ENCODE results near the gene GALNS. TPM values are rescaled to one million over a fixed set of nuclear protein-coding genes. Genes with fewer than 3 reads are reported as not detected.

Gene GALNS
- total RNA-seq, 1 experiment from 2014 or later = 21.5 TPM

DNA sequence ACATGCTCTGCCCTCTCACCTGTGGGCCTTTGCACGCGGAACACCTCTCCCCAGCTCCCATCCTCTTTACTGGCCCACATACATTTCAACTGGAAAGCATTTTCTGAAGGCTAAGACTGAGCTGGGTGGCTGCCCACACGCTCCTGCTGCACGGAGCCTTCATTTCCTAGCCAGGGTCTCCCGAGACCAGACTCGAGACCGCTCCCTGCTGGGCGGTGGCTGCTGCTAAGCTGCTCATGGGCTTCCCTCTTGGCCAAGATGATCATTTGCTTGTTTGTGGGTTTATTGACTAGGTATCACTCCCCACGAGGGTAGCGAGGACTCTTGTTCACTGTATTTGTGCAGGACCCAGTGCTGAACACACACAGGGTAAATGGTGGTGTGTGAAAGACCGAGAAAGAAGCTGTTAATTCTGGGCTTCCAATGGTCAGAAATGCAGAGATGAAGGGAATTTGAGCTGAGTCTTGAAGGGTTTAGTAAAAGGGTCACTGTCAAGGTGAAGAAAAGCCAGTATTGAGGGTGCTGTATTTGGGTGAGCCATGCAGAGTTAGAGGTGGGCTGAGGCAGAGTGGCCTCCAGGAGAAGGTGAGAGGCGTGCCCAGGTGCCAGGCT lies 1.1 kb upstream of the GALNS start:
- DNase-seq (ENCODE audit: low read depth) = peak; percentile 68

DNA sequence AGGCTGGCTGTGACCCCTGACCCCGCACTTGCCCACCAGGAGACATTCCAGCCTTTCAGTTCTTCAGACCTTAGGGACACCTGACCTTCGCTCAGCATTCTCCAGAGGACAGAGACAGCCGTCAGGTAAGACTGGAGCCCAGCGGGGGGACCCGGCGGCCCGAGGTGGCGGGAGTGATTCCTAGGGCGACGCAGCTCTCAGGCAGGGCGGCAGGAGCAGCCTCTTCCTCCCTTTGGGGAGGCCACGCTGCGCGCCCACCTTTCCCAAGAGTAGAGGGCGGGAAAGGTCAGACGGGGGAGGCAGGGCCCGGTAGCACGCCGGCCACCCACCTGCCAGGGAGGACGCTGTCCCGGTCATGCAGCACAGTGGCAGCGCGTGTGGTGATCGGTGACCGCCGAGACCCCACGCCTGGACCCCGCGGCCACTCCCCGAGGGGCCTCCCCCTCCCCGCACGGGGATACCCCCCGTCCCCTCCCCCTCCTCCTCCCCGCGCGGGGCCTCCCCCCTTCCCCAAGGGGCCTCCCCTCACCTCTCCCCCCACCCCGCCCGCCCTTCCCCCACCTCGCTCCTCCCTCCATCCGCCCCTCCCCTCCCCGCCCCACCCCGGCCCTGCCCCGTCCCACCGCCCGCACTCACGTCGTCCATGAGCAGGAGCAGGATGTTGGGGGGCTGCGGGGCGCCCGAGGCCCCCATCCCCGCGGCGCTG lies 472 bp downstream of the GALNS start:
- DNase-seq (ENCODE audit: low read depth) = no peak

GRCh38 chr16:88855736-88856121 lies 1.0 kb downstream of the GALNS start:
- no peak for DNase-seq (ENCODE audit: low read depth)

- no peak for DNase-seq (ENCODE audit: low read depth)
These were observed 1.6 kb downstream of the GALNS start for GRCh38 chr16:88855176-88855575.

GRCh38 chr16:88854306-88855111 lies 2.2 kb downstream of the GALNS start:
- no peak for DNase-seq (ENCODE audit: low read depth)

GRCh38 chr16:88853325-88853941 lies 3.3 kb downstream of the GALNS start:
- no peak for DNase-seq (ENCODE audit: low read depth)

- no peak for DNase-seq (ENCODE audit: low read depth)
These were observed 5.1 kb downstream of the GALNS start for GRCh38 chr16:88851616-88852015.

DNA sequence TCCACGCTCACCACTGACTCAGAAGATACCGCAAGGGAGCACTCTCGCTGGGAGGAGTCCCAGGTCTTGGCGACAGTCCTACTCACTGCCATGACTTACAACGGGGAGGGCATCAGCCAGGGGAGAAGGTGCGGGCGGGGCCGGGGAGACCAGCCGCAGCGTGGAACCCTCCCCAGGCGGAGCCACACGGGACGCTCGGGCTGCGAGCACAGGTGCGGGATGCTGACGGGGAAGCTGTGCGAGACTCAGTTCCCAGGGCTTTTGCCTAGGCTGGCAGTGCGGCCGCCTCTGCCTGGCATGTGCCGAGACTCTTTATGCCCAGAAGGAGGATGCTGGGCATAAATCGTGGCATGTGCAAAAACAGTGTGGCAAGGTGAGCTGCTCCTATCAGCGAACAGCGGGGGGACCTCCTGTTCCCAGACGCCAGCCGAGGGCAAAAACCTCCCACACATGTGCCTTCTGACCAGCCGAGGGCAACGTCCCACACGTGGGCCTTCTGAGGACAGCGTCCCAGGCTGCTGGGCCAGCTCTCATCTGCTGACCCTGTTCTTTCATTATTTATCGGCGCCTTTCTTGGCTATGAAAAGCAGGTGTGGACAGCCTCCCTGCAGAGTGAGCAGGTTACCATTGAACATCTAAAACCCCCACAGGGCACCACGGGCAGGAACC lies 6.1 kb downstream of the GALNS start:
- DNase-seq (ENCODE audit: low read depth) = no peak

GRCh38 chr16:88848557-88848956 lies 8.2 kb downstream of the GALNS start:
- no peak for DNase-seq (ENCODE audit: low read depth)

DNA sequence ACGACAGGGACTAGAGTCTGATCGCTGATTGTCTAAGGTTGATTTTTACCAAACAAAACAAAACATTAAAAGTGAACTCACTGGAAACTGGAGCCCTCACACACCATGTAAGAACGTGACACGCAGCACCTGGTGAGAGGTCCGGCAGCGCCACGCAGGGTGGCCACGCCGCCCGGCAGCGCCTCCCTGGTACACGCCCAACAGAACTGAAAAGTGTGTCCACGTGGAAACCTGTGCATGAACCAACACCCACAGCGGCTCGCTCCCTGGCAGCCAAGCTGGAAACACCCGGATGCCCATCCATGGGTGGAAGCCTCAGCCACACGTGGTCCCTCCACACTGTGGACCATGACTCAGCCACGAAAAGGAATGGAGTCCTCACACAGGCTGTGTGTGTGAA lies 9.1 kb downstream of the GALNS start:
- no peak for DNase-seq (ENCODE audit: low read depth)

GRCh38 chr16:88846088-88846487 lies 10.7 kb downstream of the GALNS start:
- no peak for DNase-seq (ENCODE audit: low read depth)

DNA sequence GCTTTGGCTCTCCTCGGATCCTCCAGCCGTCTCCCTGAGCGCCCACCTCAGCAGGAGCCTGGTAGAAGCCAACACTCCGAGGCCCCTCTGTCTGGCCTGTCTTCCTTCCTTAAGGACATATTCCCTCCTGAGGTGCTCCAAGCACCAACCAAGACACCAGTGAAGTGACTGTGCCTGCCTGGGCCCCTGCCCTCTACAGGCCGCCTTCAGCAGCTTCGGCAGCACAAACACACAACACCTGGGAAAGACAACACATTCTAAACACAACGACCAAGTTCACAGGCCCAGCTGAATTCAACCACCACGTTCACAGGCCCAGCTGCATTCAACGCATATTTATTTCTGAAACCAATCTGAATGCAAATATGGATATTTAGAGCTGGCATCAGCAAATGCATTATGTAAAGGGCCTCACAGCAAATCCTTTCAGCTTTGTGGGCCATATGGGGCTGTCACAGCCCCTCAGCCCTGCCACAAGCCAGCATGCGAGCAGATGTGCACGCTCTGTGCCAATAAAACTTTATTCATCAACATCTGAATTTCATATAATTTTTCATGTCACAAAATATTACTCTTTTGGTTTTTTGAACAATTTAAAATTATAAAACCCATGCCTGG lies 12.2 kb downstream of the GALNS start:
- DNase-seq (ENCODE audit: low read depth) = no peak

DNA sequence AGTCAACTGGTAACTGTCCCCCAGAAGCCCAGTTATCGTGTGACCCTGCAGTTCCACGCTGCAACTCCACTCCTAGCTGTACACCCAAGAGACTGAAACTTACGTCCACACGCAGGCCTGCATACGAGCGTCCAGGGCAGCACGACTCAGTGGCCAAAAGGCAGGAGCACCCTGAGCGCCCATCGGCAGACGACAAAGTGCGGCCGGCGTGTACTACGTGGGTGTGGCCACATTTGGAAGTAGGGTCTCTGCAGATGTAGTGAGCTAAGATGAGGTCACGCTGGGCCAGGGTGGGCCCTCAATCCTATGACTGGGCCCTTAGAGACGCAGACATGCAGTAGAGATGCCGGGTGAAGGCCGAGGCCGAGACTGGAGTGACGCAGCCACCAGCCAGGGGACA lies 13.5 kb downstream of the GALNS start:
- no peak for DNase-seq (ENCODE audit: low read depth)

DNA sequence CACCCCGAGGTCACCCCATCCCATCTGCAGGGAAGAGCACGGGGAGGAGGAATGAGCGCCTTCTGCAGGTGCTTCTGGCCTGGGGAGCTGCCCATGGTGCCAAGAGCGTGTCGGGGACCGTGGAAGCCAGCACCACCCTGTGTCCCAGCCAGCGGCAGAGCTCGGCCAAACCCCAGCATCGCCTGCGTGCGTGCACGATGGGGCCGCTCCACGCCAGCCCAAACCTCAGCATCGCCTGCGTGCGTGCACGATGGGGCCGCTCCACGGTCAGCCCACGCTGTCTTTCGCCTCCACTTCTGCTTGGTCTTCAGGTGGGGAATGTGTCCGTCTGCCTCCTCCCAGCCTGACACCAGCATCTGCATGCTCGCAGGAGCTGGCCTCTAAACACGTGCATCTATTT lies 13.9 kb downstream of the GALNS start:
- DNase-seq (ENCODE audit: low read depth) = no peak

DNA sequence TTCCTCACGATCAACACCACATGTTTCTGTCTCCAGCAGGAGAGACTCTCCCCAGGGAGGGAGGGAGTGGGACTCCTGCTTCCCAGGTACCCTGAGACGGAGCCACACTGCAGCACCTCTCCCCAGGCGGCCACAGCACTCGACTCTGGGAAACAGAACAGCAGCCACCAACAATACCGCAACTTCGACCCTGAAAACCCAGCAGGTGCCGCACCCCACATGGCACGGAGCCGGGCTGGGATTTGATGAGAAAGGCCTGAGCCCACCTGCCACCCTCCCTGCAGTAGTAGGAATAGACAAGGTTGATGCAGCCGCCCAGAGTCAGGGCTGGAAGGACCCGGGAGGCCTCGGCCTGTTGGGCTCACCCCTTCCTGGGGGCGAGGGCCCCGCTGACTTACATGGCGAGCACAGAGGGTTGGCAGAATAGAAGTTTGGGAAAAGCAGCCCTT lies 14.4 kb downstream of the GALNS start:
- no peak for DNase-seq (ENCODE audit: low read depth)

DNA sequence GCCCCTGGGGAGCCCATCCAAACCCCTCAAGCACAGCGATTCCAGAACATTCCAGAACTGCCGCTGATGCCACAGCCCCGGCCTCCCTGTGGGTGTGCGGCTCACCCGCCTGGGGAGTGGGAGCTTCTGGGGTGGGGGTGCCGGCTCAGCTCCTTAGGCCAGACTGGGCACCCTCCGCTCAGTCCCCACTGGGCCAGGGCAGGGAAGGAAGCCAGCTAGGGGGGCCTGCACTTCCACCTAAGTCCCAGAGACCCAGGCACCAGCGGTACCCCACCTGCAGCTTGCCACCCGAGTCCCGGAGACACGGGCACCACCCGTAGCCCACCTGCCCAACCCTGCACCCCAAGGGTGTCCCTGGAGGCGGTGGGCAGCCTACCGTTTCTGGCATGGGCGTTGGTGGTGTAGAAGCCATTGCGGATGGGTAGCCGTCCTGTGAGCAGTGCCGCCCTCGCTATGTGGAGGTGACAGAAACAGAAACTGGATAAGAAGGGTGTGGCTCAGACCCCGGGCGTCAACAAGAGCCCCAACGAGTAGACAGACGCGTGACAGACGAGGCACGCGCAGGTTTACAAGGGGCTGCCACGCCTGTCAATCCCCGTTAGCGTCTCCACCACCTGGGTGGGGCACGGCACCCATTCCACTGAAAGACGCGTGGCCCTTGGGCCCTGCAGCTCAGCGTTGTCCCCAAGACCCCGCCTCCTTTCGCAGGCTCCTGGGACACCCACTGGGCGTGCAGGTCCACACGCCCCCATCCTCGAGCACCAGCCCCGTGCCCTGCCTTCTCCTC lies 15.0 kb downstream of the GALNS start:
- DNase-seq (ENCODE audit: low read depth) = no peak

- DNase-seq (ENCODE audit: low read depth) = no peak
These were observed 16.0 kb downstream of the GALNS start for GRCh38 chr16:88840600-88841215.

DNA sequence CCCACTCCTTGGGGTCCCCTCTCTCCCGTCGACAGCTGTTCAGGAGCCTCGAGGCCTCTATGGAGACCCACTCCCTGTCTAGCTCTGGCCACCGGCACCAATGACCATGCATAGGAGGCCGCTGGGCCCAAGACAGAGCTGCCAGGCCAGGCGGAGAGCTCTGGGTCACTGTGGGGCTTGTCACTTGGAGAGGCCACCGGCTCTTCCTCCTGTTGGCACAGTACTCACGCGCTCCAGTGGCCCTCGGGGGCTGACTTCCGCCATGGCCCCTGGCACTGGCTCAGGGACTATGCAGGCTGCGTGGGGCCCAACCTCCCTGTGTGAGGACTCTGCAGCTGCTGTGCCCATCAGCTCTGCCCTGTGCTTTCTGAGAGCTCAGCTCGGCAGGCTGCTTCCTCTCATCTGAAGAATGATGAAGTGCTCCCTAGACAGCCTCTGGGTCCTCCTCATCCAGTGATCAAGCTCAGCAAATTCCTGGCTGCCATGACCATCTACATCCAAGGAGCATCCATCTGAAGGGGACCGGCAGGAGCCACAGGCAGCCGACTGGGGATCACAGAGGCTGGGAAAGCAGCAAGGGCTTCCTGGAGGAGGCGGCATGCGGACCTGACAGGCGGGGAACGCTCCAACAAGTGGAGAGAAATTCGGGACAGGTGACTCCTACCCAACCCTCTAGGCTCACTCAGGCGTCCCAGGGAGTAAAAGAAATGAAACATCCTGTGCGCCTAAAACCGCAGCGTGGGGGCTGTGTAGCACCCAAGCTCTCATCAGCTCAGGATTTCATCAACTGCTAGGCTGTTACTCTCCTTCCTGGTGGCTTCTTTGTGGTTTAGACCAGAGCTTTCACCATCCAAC lies 16.8 kb downstream of the GALNS start:
- no peak for DNase-seq (ENCODE audit: low read depth)

DNA sequence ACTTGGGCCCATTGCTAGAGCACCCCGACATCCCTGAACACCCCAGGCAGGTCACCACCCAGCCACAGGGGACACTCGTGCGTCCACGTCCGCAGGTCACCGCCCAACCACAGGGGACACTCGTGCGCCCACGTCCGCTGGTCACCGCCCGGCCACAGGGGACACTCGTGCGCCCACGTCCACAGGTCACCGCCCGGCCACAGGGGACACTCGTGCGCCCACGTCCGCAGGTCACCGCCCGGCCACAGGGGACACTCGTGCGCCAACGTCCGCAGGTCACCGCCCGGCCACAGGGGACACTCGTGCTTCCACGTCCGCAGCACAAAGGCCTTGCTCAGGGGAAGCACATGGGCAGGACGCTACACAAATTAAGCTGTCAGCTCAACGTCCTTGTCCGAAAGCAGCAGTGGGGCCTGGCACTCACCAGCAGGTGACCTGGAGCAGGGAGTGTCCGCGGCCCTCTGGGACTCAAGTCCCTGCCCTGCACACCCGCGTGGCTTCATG lies 17.7 kb downstream of the GALNS start:
- no peak for DNase-seq (ENCODE audit: low read depth)

All from LHCN-M2 (cell line).